Keratinocyte (primary cell): ENCODE results near the gene JCAD. TPM values are rescaled to one million over a fixed set of nuclear protein-coding genes. Genes with fewer than 3 reads are reported as not detected.

ENCODE experiments used
- DNase-seq: peaks from one replicate; pipeline ENCODE4 v3.0.0-alpha.2; 2011; ENCODE audit warnings: low read depth, missing footprints, low spot score
- FAIRE-seq: peaks from 2 replicates; lab custom pipeline; 2011; peaks lifted over from hg19 to GRCh38; lab: Jason Lieb, UNC
- H2AFZ ChIP-seq: 2 replicates; pipeline ENCODE4 v1.6.0; 2012; ENCODE audit warnings: low read length, control low read depth, inconsistent platforms; ENCODE audit not compliant: control insufficient read depth
- H3K27ac ChIP-seq: 2 replicates; pipeline ENCODE4 v1.5.1; 2011; ENCODE audit warnings: low read length; ENCODE audit not compliant: control insufficient read depth, insufficient read depth
- H3K27me3 ChIP-seq: 3 replicates; pipeline ENCODE4 v1.6.0; 2011; ENCODE audit warnings: low read length; ENCODE audit not compliant: control insufficient read depth, insufficient read depth; ENCODE audit errors: extremely low read depth
- H3K36me3 ChIP-seq, 2 experiments: 2 replicates in 1 of 2; 3 replicates in 1 of 2; pipeline ENCODE4 v1.5.1; 2011; ENCODE audit warnings: low read length in 2 of 2, mild to moderate bottlenecking in 1 of 2; ENCODE audit not compliant: control insufficient read depth in 2 of 2, insufficient read depth in 2 of 2; ENCODE audit errors: extremely low read depth in 1 of 2
- H3K4me1 ChIP-seq: 3 replicates; pipeline ENCODE4 v1.5.1; 2011; ENCODE audit warnings: low read length; ENCODE audit not compliant: control insufficient read depth, insufficient read depth; ENCODE audit errors: extremely low read depth
- H3K4me2 ChIP-seq: 3 replicates; pipeline ENCODE4 v1.6.0; 2011; ENCODE audit warnings: low read depth, low read length; ENCODE audit not compliant: control insufficient read depth, insufficient read depth; ENCODE audit errors: extremely low read depth
- H3K4me3 ChIP-seq, 3 experiments: fragments of 200-600 bp in 1 of 3; sonication (generic) in 1 of 3; 2 replicates in 2 of 3; 3 replicates in 1 of 3; pipeline ENCODE4 v1.5.1; 2011 to 2016; ENCODE audit warnings: low read length in 3 of 3, mild to moderate bottlenecking in 3 of 3, control low read depth in 2 of 3, inconsistent platforms in 1 of 3, low read depth in 1 of 3, mixed read lengths in 1 of 3, mixed run types in 1 of 3, moderate library complexity in 1 of 3; ENCODE audit not compliant: control insufficient read depth in 2 of 3, insufficient read depth in 2 of 3; ENCODE audit errors: extremely low read depth in 1 of 3
- H3K79me2 ChIP-seq: 2 replicates; pipeline ENCODE4 v1.6.0; 2012; ENCODE audit warnings: low read length; ENCODE audit not compliant: control insufficient read depth, insufficient read depth
- H3K9ac ChIP-seq: 3 replicates; pipeline ENCODE4 v1.6.0; 2011; ENCODE audit warnings: low read length; ENCODE audit not compliant: control insufficient read depth, insufficient read depth; ENCODE audit errors: extremely low read depth
- H3K9me1 ChIP-seq: 3 replicates; pipeline ENCODE4 v1.6.0; 2011; ENCODE audit warnings: low read length; ENCODE audit not compliant: control insufficient read depth, insufficient read depth; ENCODE audit errors: extremely low read depth
- H3K9me3 ChIP-seq: 2 replicates; pipeline ENCODE4 v1.5.1; 2012; ENCODE audit warnings: low read depth, low read length; ENCODE audit not compliant: control insufficient read depth
- H4K20me1 ChIP-seq: 3 replicates; pipeline ENCODE4 v1.6.0; 2011; ENCODE audit warnings: low read length; ENCODE audit not compliant: control insufficient read depth, insufficient read depth; ENCODE audit errors: extremely low read depth
- CTCF ChIP-seq, 3 experiments: IDR thresholded peaks in 1 of 3; conservative IDR thresholded peaks in 1 of 3; optimal IDR thresholded peaks in 1 of 3; 2 replicates in 2 of 3; 3 replicates in 1 of 3; pipeline versions ENCODE3 to v1.5.1; 2011; ENCODE audit warnings: low read length in 3 of 3, mild to moderate bottlenecking in 3 of 3, moderate library complexity in 2 of 3, control low read depth in 1 of 3, inconsistent platforms in 1 of 3; ENCODE audit not compliant: insufficient read depth in 2 of 3; ENCODE audit errors: extremely low read depth in 1 of 3
- EZH2 ChIP-seq: IDR thresholded peaks from one replicate; pipeline ENCODE4 v1.6.1; 2012; ENCODE audit warnings: inconsistent platforms, mild to moderate bottlenecking, low read length, moderate library complexity
- dilution Hi-C: fragments of 300-500 bp; cut with MboI; formaldehyde crosslinking; loops from one replicate; pipeline ENCODE4 v1.7.0; 2020; ENCODE audit warnings: low sequenced_read_pairs; ENCODE audit not compliant: extremely low pct_ligation_motif_present
- polyA plus RNA-seq, 5 experiments: library from polyadenylated mRNA; depleted of rRNA in 3 of 5; stranded (reverse) in 3 of 5; stranded (forward) in 1 of 5; unstranded in 1 of 5; fragments of >200 nt; gene quantifications; 1 replicate in 1 of 5; 2 replicates in 3 of 5; 3 replicates in 1 of 5; pipeline versions ENCODE4 v1.2.1 to v1.2.3, GENCODE V29; 2011 to 2012; ENCODE audit warnings: missing spikeins in 2 of 5, low read depth in 1 of 5, low replicate concordance in 1 of 5

The JCAD gene
- polyA plus RNA-seq, 1 donor (not counting 4 experiments of a cell fraction or from before 2014, with no cell fraction given), result 0.10 TPM

GRCh38 chr10:30057894-30058556 is 1.4 kb downstream of the JCAD start:
- H3K9ac ChIP-seq, result no peak overlapping the region
- no peak overlapping the region for H2AFZ ChIP-seq
- no peak overlapping the region for H3K27ac ChIP-seq
- H3K9me1 ChIP-seq, result no peaks in the 10 kb centered on the region
- peaks cover 3% of the 10 kb centered on the region for H4K20me1 ChIP-seq
- TF ChIP-seq CTCF (optimal IDR thresholded peaks at IDR 0.05 in 1 of 3, IDR thresholded peaks at IDR 0.05 in 1 of 3, conservative IDR thresholded peaks at IDR 0.05 in 1 of 3; ENCODE audit: extremely low read depth in 1 of 3, insufficient read depth in 2 of 3, low read length in 3 of 3) (no peak), EZH2 (no peak)
- DNase-seq (no peak), FAIRE-seq (no peak)
- H3K4me1 ChIP-seq, result no peaks in the 10 kb centered on the region
- no peak overlapping the region for H3K4me3 ChIP-seq
- H3K79me2 ChIP-seq, result no peaks in the 10 kb centered on the region
- no peaks in the 10 kb centered on the region for H3K9me3 ChIP-seq
- dilution Hi-C loops, result no loop called here
- peaks cover 30% of the 10 kb centered on the region for H3K27me3 ChIP-seq
- no peaks in the 10 kb centered on the region for H3K36me3 ChIP-seq
- no peak overlapping the region for H3K4me2 ChIP-seq

- Histone ChIP-seq H3K4me3 (no peak overlapping the region), H3K79me2 (no peaks in the 10 kb centered on the region), H3K4me2 (no peak overlapping the region), H2AFZ (no peak overlapping the region), H3K9me3 (no peaks in the 10 kb centered on the region), H3K27ac (no peak overlapping the region), H4K20me1 (peaks cover 3% of the 10 kb centered on the region), H3K9me1 (no peaks in the 10 kb centered on the region), H3K4me1 (no peaks in the 10 kb centered on the region), H3K27me3 (peaks cover 30% of the 10 kb centered on the region), H3K9ac (no peak overlapping the region), H3K36me3 (no peaks in the 10 kb centered on the region)
- FAIRE-seq (no peak), DNase-seq (no peak)
- dilution Hi-C loops, result no loop called here
- TF ChIP-seq CTCF (optimal IDR thresholded peaks at IDR 0.05 in 1 of 3, IDR thresholded peaks at IDR 0.05 in 1 of 3, conservative IDR thresholded peaks at IDR 0.05 in 1 of 3; ENCODE audit: extremely low read depth in 1 of 3, insufficient read depth in 2 of 3, low read length in 3 of 3) (no peak), EZH2 (no peak)
Measured at GRCh38 chr10:30057421-30057841, 2.0 kb downstream of the JCAD start.
